Keratinocyte (primary cell): ENCODE results near the gene FCER1G. TPM values are rescaled to one million over a fixed set of nuclear protein-coding genes. Genes with fewer than 3 reads are reported as not detected.
"Not testable (repeated sequence)": the region's sequence is repeated elsewhere in the genome, so short reads cannot be mapped to it uniquely, and the experiment has no call there.

Experiments
- DNase-seq: peaks from one replicate; pipeline ENCODE4 v3.0.0-alpha.2; 2011; ENCODE audit warnings: low read depth, missing footprints, low spot score
- FAIRE-seq: peaks from 2 replicates; lab custom pipeline; 2011; peaks lifted over from hg19 to GRCh38; lab: Jason Lieb, UNC
- H2AFZ ChIP-seq: 2 replicates; pipeline ENCODE4 v1.6.0; 2012; ENCODE audit warnings: low read length, control low read depth, inconsistent platforms; ENCODE audit not compliant: control insufficient read depth
- H3K27ac ChIP-seq: 2 replicates; pipeline ENCODE4 v1.5.1; 2011; ENCODE audit warnings: low read length; ENCODE audit not compliant: control insufficient read depth, insufficient read depth
- H3K27me3 ChIP-seq: 3 replicates; pipeline ENCODE4 v1.6.0; 2011; ENCODE audit warnings: low read length; ENCODE audit not compliant: control insufficient read depth, insufficient read depth; ENCODE audit errors: extremely low read depth
- H3K36me3 ChIP-seq, 2 experiments: 2 replicates in 1 of 2; 3 replicates in 1 of 2; pipeline ENCODE4 v1.5.1; 2011; ENCODE audit warnings: low read length in 2 of 2, mild to moderate bottlenecking in 1 of 2; ENCODE audit not compliant: control insufficient read depth in 2 of 2, insufficient read depth in 2 of 2; ENCODE audit errors: extremely low read depth in 1 of 2
- H3K4me1 ChIP-seq: 3 replicates; pipeline ENCODE4 v1.5.1; 2011; ENCODE audit warnings: low read length; ENCODE audit not compliant: control insufficient read depth, insufficient read depth; ENCODE audit errors: extremely low read depth
- H3K4me2 ChIP-seq: 3 replicates; pipeline ENCODE4 v1.6.0; 2011; ENCODE audit warnings: low read depth, low read length; ENCODE audit not compliant: control insufficient read depth, insufficient read depth; ENCODE audit errors: extremely low read depth
- H3K4me3 ChIP-seq, 3 experiments: fragments of 200-600 bp in 1 of 3; sonication (generic) in 1 of 3; 2 replicates in 2 of 3; 3 replicates in 1 of 3; pipeline ENCODE4 v1.5.1; 2011 to 2016; ENCODE audit warnings: low read length in 3 of 3, mild to moderate bottlenecking in 3 of 3, control low read depth in 2 of 3, inconsistent platforms in 1 of 3, low read depth in 1 of 3, mixed read lengths in 1 of 3, mixed run types in 1 of 3, moderate library complexity in 1 of 3; ENCODE audit not compliant: control insufficient read depth in 2 of 3, insufficient read depth in 2 of 3; ENCODE audit errors: extremely low read depth in 1 of 3
- H3K79me2 ChIP-seq: 2 replicates; pipeline ENCODE4 v1.6.0; 2012; ENCODE audit warnings: low read length; ENCODE audit not compliant: control insufficient read depth, insufficient read depth
- H3K9ac ChIP-seq: 3 replicates; pipeline ENCODE4 v1.6.0; 2011; ENCODE audit warnings: low read length; ENCODE audit not compliant: control insufficient read depth, insufficient read depth; ENCODE audit errors: extremely low read depth
- H3K9me1 ChIP-seq: 3 replicates; pipeline ENCODE4 v1.6.0; 2011; ENCODE audit warnings: low read length; ENCODE audit not compliant: control insufficient read depth, insufficient read depth; ENCODE audit errors: extremely low read depth
- H3K9me3 ChIP-seq: 2 replicates; pipeline ENCODE4 v1.5.1; 2012; ENCODE audit warnings: low read depth, low read length; ENCODE audit not compliant: control insufficient read depth
- H4K20me1 ChIP-seq: 3 replicates; pipeline ENCODE4 v1.6.0; 2011; ENCODE audit warnings: low read length; ENCODE audit not compliant: control insufficient read depth, insufficient read depth; ENCODE audit errors: extremely low read depth
- CTCF ChIP-seq, 3 experiments: IDR thresholded peaks in 1 of 3; conservative IDR thresholded peaks in 1 of 3; optimal IDR thresholded peaks in 1 of 3; 2 replicates in 2 of 3; 3 replicates in 1 of 3; pipeline versions ENCODE3 to v1.5.1; 2011; ENCODE audit warnings: low read length in 3 of 3, mild to moderate bottlenecking in 3 of 3, moderate library complexity in 2 of 3, control low read depth in 1 of 3, inconsistent platforms in 1 of 3; ENCODE audit not compliant: insufficient read depth in 2 of 3; ENCODE audit errors: extremely low read depth in 1 of 3
- EZH2 ChIP-seq: IDR thresholded peaks from one replicate; pipeline ENCODE4 v1.6.1; 2012; ENCODE audit warnings: inconsistent platforms, mild to moderate bottlenecking, low read length, moderate library complexity
- dilution Hi-C: fragments of 300-500 bp; cut with MboI; formaldehyde crosslinking; loops from one replicate; pipeline ENCODE4 v1.7.0; 2020; ENCODE audit warnings: low sequenced_read_pairs; ENCODE audit not compliant: extremely low pct_ligation_motif_present
- polyA plus RNA-seq, 5 experiments: library from polyadenylated mRNA; depleted of rRNA in 3 of 5; stranded (reverse) in 3 of 5; stranded (forward) in 1 of 5; unstranded in 1 of 5; fragments of >200 nt; gene quantifications; 1 replicate in 1 of 5; 2 replicates in 3 of 5; 3 replicates in 1 of 5; pipeline versions ENCODE4 v1.2.1 to v1.2.3, GENCODE V29; 2011 to 2012; ENCODE audit warnings: missing spikeins in 2 of 5, low read depth in 1 of 5, low replicate concordance in 1 of 5

FCER1G gene
- polyA plus RNA-seq, 1 donor (not counting 4 experiments of a cell fraction or from before 2014, with no cell fraction given) = 1.2 TPM

- Histone ChIP-seq H3K79me2 (peaks cover 13% of the 10 kb centered on the region), H3K4me2 (no peak overlapping the region), H3K4me1 (peaks cover 19% of the 10 kb centered on the region), H3K27me3 (no peaks in the 10 kb centered on the region), H3K9me3 (no peaks in the 10 kb centered on the region), H3K27ac (no peak overlapping the region), H3K9me1 (no peaks in the 10 kb centered on the region), H3K36me3 (peaks cover 8 to 9% of the 10 kb centered on the region in 2 experiments), H2AFZ (no peak overlapping the region), H3K4me3 (no peak overlapping the region), H4K20me1 (no peaks in the 10 kb centered on the region), H3K9ac (no peak overlapping the region)
- FAIRE-seq (no peak), DNase-seq (no peak)
- dilution Hi-C loops = no loop called here
- TF ChIP-seq CTCF (optimal IDR thresholded peaks at IDR 0.05 in 1 of 3, IDR thresholded peaks at IDR 0.05 in 1 of 3, conservative IDR thresholded peaks at IDR 0.05 in 1 of 3; ENCODE audit: extremely low read depth in 1 of 3, insufficient read depth in 2 of 3, low read length in 3 of 3) (no peak), EZH2 (no peak)
Observed at GRCh38 chr1:161223805-161224694, 9.0 kb downstream of the FCER1G start.

DNA sequence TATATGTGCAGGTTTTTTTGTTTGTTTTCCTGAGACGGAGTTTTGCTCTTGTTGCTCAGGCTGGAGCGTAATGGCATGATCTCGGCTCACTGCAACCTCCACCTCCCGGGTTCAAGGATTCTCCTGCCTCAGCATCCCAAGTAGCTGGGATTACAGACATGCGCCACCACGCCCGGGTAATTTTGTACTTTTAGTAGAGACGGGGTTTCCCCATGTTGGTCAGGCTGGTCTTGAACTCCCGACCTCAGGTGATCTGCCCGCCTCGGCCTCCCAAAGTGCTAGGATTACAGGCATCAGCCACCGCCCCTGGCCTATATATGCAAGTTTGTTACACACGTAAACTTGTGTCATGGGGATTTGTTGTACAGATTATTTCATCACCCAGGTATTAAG lies 9.6 kb downstream of the FCER1G start:
- dilution Hi-C loops, H3K9me3 ChIP-seq, H2AFZ ChIP-seq, H4K20me1 ChIP-seq, H3K4me3 ChIP-seq, H3K4me2 ChIP-seq, H3K27ac ChIP-seq, H3K9me1 ChIP-seq, H3K27me3 ChIP-seq, H3K9ac ChIP-seq, FAIRE-seq, DNase-seq: not testable (repeated sequence)
- Histone ChIP-seq H3K4me1 (peaks cover 19% of the 10 kb centered on the region), H3K79me2 (peaks cover 13% of the 10 kb centered on the region), H3K36me3 (peaks cover 8 to 12% of the 10 kb centered on the region in 2 experiments)
